ENCODE results near the gene C4BPA. TPM values are rescaled to one million over a fixed set of nuclear protein-coding genes. Genes with fewer than 3 reads are reported as not detected.

C4BPA gene
- polyA plus RNA-seq (2011; rRNA removed) (3.6 and 4.9 TPM in 2 replicates), polyA plus RNA-seq (2017; fragmentation: RNase III; extraction: RNeasy Plus Mini Kit Qiagen cat#74134 plus additional on column Dnase treatment) (0.92 to 1.4 TPM (median 1.0 TPM) in 3 replicates), polyA minus RNA-seq (2011; rRNA and poly(A)+ RNA removed) (1.1 and 2.0 TPM in 2 replicates)
- 0.19 and 0.27 TPM in 2 replicates for polyA plus RNA-seq (2012; cell fraction: cytosol; rRNA removed)
- 0.11 and 0.32 TPM in 2 replicates for polyA plus RNA-seq (2012; cell fraction: nucleus; rRNA removed)

DNA sequence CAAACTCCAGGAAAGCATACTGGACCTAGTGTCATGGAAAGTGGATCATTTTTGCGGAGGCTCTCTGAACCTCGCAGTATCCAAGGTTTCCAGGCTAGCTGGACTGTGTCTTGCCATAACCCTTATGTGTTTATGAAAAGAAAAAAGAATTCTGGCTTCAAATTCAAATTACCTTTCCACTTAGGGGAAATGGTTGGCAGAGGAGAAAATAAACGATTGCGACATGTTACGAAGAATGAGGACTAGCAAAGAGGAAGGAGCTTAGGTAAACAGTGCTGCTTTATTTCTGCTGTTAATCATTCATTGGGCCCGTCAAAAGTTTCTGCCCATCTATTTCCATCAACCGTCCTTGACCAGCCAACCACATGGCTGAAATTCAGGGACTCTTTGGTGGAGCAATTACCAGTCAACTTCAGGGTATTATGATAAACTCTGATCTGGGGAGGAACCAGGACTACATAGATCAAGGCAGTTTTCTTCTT lies at the start of gene C4BPA:
TSS of gene C4BPA (plus strand) at position 342 of the 482 bp plus-strand sequence. CDS start 8,793 bp downstream, outside the sequence.
- peaks cover 11% of the 10 kb centered on the region; the same call in 2 of the 3 replicates for H3K4me1 ChIP-seq
- H3K27ac ChIP-seq: 0 out of 6 replicates have a peak within 1 kb of the TSS, but pooled peaks of 1 of the 2 experiments have one; percentile 6
- CTCF ChIA-PET: interaction anchor here (0.6 to 2.0 kb wide), 4 partner anchors 19 to 395 kb away, joined by 3 to 5 read pairs (median 4); no protein-coding TSS in a partner anchor
- H3K4me2 ChIP-seq: peak within 1 kb of the TSS; percentile 39
- peak in 1 of 2 experiments; percentile 51; a peak in 2 of 6 replicates for ATAC-seq
- FAIRE-seq: no peak
- H3K9me3 ChIP-seq: no peaks in the 10 kb centered on the region
- POLR2A ChIA-PET: no interaction called here
- peak in 1 of 2 experiments; percentile 28 for DNase-seq (ENCODE audit: low read depth in 1 of 2, low spot score in 1 of 2)
- 44% methylated on average over 7 of the region's 7 CpGs for WGBS (ENCODE audit: missing lambda C conversion rate)
- H3K4me3 ChIP-seq: no peak within 1 kb of the TSS
- TF ChIP-seq CBX2 (IDR thresholded peaks at IDR 0.05; ENCODE audit: borderline replicate concordance, low read depth) (no peak), CEBPB (IDR thresholded peaks at IDR 0.05) (peak; percentile 55 to 81; a peak in 3 of 4 replicates)

DNA sequence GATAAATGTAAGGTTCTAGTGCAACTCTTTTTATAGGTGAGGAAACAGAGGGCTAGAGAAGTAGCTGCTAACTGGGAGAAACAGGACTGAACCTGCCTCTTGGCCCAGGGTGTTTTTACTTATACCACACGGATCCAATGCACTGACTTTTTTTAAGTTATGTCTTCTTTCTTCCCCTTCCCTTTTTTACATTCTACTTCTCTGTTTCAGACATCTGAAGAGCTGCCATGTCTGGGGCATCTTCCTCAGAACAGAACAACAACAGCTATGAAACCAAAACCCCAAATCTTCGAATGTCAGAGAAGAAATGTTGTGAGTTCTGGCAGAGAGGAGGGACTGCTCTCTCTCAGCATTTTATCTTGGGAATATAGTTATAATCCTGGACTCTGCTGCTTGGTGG lies 49.5 kb upstream of the C4BPA start:
- DNase-seq (ENCODE audit: low read depth in 1 of 2, low spot score in 1 of 2) (no peak), ATAC-seq (no peak), FAIRE-seq (no peak)
- Histone ChIP-seq H3K4me1 (peaks cover 13% of the 10 kb centered on the region), H3K27ac (no peak overlapping the region), H3K4me3 (no peak overlapping the region), H3K4me2 (no peak overlapping the region), H3K9me3 (no peaks in the 10 kb centered on the region)
- no peak for TF ChIP-seq EHMT2 (IDR thresholded peaks at IDR 0.05; ENCODE audit: low read depth)
- TF ChIP-seq, protein P1, sequence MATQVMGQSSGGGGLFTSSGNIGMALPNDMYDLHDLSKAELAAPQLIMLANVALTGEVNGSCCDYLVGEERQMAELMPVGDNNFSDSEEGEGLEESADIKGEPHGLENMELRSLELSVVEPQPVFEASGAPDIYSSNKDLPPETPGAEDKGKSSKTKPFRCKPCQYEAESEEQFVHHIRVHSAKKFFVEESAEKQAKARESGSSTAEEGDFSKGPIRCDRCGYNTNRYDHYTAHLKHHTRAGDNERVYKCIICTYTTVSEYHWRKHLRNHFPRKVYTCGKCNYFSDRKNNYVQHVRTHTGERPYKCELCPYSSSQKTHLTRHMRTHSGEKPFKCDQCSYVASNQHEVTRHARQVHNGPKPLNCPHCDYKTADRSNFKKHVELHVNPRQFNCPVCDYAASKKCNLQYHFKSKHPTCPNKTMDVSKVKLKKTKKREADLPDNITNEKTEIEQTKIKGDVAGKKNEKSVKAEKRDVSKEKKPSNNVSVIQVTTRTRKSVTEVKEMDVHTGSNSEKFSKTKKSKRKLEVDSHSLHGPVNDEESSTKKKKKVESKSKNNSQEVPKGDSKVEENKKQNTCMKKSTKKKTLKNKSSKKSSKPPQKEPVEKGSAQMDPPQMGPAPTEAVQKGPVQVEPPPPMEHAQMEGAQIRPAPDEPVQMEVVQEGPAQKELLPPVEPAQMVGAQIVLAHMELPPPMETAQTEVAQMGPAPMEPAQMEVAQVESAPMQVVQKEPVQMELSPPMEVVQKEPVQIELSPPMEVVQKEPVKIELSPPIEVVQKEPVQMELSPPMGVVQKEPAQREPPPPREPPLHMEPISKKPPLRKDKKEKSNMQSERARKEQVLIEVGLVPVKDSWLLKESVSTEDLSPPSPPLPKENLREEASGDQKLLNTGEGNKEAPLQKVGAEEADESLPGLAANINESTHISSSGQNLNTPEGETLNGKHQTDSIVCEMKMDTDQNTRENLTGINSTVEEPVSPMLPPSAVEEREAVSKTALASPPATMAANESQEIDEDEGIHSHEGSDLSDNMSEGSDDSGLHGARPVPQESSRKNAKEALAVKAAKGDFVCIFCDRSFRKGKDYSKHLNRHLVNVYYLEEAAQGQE (IDR thresholded peaks at IDR 0.05): no peak
- TF ChIP-seq, protein P2, sequence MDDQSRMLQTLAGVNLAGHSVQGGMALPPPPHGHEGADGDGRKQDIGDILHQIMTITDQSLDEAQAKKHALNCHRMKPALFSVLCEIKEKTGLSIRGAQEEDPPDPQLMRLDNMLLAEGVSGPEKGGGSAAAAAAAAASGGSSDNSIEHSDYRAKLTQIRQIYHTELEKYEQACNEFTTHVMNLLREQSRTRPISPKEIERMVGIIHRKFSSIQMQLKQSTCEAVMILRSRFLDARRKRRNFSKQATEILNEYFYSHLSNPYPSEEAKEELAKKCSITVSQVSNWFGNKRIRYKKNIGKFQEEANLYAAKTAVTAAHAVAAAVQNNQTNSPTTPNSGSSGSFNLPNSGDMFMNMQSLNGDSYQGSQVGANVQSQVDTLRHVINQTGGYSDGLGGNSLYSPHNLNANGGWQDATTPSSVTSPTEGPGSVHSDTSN (IDR thresholded peaks at IDR 0.05): no peak
- ChIA-PET POLR2A (no interaction called here), CTCF (interaction anchor here (0.6 to 3.1 kb wide), 6 partner anchors 14 to 445 kb away, joined by 3 to 13 read pairs (median 6); no protein-coding TSS in a partner anchor)
- WGBS (ENCODE audit: missing lambda C conversion rate): 86% methylated on average over 2 of the region's 2 CpGs

DNA sequence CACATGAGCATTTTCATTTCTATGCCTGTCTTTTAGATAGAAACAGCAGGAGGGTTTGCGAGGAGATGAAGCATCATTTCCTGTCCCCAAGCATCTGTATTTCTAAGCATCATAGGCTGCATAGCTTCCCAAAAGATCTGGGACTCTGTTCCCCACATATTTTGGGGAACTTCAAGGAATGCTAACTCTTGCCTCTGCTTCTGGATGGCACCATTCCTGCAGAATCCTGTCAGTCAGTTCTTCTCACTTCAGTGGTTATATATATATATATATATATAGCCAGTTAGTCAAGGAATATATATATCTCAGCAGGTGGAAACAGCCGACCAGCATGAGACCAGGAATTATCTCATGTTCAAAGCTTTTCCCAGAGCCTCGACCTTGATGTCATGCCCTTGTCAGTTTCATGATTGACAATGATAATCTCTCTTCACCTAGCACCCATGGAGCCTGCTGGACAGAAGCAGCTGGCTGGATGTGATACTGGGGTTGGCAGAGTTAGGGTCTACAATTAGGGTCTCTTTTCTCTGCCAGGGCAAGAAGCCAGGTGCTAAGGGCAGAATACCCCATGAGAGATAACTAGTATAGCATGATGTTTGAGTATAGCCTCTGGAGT lies 48.5 kb upstream of the C4BPA start:
- no peak for TF ChIP-seq RFX5 (IDR thresholded peaks at IDR 0.05)
- Histone ChIP-seq H3K9me3 (no peaks in the 10 kb centered on the region), H3K4me1 (peaks cover 11% of the 10 kb centered on the region), H3K27ac (no peak overlapping the region), H3K4me2 (no peak overlapping the region), H3K4me3 (no peak overlapping the region)
- 49% methylated on average over 3 of the region's 3 CpGs for WGBS (ENCODE audit: missing lambda C conversion rate)
- ATAC-seq (no peak), FAIRE-seq (no peak), DNase-seq (ENCODE audit: low read depth in 1 of 2, low spot score in 1 of 2) (no peak)
- ChIA-PET CTCF (interaction anchor here (0.8 to 3.1 kb wide), 9 partner anchors 10 to 349 kb away, joined by 3 to 13 read pairs (median 4); no protein-coding TSS in a partner anchor), POLR2A (no interaction called here)

DNA sequence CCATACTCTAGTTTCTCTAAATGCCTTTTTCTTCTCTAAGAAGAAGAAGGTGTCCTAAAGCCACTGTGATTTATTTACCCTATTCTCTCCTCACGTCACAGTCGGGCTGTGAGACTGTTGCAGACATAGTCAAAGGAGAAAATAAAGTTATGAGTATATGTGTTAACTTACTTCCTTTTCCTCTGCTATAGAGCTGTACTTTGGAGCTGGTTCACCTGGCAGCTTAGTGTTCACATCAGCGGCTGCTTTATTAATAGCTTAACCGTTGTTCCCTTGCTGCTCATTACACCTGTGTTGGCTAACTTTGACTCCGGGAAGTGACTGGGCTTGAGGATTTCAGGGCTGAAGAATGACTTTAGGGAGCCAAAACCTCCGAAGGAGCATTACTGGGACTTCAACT lies 47.4 kb upstream of the C4BPA start:
- FAIRE-seq (no peak), DNase-seq (ENCODE audit: low read depth in 1 of 2, low spot score in 1 of 2) (no peak), ATAC-seq (no peak)
- H3K4me3 ChIP-seq: no peak overlapping the region
- CTCF ChIA-PET: interaction anchor here (0.8 to 2.4 kb wide), 7 partner anchors 9 to 348 kb away, joined by 4 to 6 read pairs (median 4); no protein-coding TSS in a partner anchor
- 84% methylated on average over 6 of the region's 6 CpGs for whole genome bisulfite sequencing (ENCODE audit: missing lambda C conversion rate)
- H3K4me1 ChIP-seq: peaks cover 6% of the 10 kb centered on the region
- no peak overlapping the region for H3K4me2 ChIP-seq
- no peaks in the 10 kb centered on the region for H3K9me3 ChIP-seq
- TF ChIP-seq RNF2 (IDR thresholded peaks at IDR 0.05; ENCODE audit: borderline replicate concordance, low read depth): no peak
- no peak for TF ChIP-seq CEBPB (IDR thresholded peaks at IDR 0.05)
- TF ChIP-seq, protein P3, sequence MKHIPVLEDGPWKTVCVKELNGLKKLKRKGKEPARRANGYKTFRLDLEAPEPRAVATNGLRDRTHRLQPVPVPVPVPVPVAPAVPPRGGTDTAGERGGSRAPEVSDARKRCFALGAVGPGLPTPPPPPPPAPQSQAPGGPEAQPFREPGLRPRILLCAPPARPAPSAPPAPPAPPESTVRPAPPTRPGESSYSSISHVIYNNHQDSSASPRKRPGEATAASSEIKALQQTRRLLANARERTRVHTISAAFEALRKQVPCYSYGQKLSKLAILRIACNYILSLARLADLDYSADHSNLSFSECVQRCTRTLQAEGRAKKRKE (CRISPR knock-in tag; IDR thresholded peaks at IDR 0.05; ENCODE audit: low read depth): no peak
- no peak for TF ChIP-seq HDAC2 (IDR thresholded peaks at IDR 0.05)
- no peak for TF ChIP-seq FOSB (CRISPR knock-in tag; IDR thresholded peaks at IDR 0.05)
- TF ChIP-seq, protein P4, sequence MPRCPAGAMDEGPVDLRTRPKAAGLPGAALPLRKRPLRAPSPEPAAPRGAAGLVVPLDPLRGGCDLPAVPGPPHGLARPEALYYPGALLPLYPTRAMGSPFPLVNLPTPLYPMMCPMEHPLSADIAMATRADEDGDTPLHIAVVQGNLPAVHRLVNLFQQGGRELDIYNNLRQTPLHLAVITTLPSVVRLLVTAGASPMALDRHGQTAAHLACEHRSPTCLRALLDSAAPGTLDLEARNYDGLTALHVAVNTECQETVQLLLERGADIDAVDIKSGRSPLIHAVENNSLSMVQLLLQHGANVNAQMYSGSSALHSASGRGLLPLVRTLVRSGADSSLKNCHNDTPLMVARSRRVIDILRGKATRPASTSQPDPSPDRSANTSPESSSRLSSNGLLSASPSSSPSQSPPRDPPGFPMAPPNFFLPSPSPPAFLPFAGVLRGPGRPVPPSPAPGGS (IDR thresholded peaks at IDR 0.05): no peak
- no peak for TF ChIP-seq POLR2A (IDR thresholded peaks at IDR 0.05; ENCODE audit: low read length)
- TF ChIP-seq, protein P1 (IDR thresholded peaks at IDR 0.05): no peak
- POLR2A ChIA-PET: no interaction called here
- H3K27ac ChIP-seq: no peak overlapping the region
